HG03575 (cell line): ENCODE measurements around the gene ZNF430.

Source experiments
- ATAC-seq: cut with Tn5 transposase; IDR thresholded peaks from one replicate; pipeline ENCODE4 v1.9.1; 2021; ENCODE audit not compliant: unreplicated experiment, insufficient number of reproducible peaks, low FRiP score; ENCODE audit errors: extremely low read depth

Gene ZNF430

GRCh38 chr19:21101521-21102242, 81.2 kb downstream of the ZNF430 start:
- ATAC-seq = no peak

GRCh38 chr19:21109116-21109515, 88.7 kb downstream of the ZNF430 start:
- ATAC-seq = no peak
